DMS53 (cell line): ENCODE data around the gene HOXD1.

Experiments
- DNase-seq: peaks from one replicate; lab custom pipeline; 2025; lab: John Stamatoyannopoulos, UW

The HOXD1 gene

GRCh38 chr2:176165370-176166050 lies 23.0 kb upstream of the HOXD1 start:
- no peak for DNase-seq

GRCh38 chr2:176166272-176166671 lies 22.2 kb upstream of the HOXD1 start:
- no peak for DNase-seq

GRCh38 chr2:176167398-176167797 lies 21.1 kb upstream of the HOXD1 start:
- no peak for DNase-seq

DNA sequence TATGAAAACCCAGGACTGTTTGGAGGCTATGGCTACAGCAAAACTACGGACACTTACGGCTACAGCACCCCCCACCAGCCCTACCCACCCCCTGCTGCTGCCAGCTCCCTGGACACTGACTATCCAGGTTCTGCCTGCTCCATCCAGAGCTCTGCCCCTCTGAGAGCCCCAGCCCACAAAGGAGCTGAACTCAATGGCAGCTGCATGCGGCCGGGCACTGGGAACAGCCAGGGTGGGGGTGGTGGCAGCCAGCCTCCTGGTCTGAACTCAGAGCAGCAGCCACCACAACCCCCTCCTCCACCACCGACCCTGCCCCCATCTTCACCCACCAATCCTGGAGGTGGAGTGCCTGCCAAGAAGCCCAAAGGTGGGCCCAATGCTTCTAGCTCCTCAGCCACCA lies 19.3 kb upstream of the HOXD1 start:
- DNase-seq, result no peak

GRCh38 chr2:176169711-176170110 lies 18.8 kb upstream of the HOXD1 start:
- DNase-seq, result no peak

GRCh38 chr2:176170602-176171305 lies 17.7 kb upstream of the HOXD1 start:
- DNase-seq, result no peak

GRCh38 chr2:176171351-176172006 lies 17.0 kb upstream of the HOXD1 start:
- DNase-seq, result peak; percentile 56

DNA sequence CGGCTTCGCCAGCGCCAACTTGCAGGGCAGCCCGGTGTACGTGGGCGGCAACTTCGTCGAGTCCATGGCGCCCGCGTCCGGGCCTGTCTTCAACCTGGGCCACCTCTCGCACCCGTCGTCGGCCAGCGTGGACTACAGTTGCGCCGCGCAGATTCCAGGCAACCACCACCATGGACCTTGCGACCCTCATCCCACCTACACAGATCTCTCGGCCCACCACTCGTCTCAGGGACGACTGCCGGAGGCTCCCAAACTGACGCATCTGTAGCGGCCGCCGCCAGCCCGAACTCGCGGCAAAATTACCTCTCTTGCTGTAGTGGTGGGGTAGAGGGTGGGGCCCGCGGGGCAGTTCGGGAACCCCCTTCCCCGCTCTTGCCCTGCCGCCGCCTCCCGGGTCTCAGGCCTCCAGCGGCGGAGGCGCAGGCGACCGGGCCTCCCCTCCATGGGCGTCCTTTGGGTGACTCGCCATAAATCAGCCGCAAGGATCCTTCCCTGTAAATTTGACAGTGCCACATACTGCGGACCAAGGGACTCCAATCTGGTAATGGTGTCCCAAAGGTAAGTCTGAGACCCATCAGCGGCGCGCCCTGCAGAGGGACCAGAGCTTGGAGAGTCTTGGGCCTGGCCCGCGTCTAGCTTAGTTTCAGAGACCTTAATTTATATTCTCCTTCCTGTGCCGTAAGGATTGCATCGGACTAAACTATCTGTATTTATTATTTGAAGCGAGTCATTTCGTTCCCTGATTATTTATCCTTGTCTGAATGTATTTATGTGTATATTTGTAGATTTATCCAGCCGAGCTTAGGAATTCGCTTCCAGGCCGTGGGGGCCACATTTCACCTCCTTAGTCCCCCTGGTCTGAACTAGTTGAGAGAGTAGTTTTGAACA lies 16.2 kb upstream of the HOXD1 start:
- DNase-seq, result no peak

DNA sequence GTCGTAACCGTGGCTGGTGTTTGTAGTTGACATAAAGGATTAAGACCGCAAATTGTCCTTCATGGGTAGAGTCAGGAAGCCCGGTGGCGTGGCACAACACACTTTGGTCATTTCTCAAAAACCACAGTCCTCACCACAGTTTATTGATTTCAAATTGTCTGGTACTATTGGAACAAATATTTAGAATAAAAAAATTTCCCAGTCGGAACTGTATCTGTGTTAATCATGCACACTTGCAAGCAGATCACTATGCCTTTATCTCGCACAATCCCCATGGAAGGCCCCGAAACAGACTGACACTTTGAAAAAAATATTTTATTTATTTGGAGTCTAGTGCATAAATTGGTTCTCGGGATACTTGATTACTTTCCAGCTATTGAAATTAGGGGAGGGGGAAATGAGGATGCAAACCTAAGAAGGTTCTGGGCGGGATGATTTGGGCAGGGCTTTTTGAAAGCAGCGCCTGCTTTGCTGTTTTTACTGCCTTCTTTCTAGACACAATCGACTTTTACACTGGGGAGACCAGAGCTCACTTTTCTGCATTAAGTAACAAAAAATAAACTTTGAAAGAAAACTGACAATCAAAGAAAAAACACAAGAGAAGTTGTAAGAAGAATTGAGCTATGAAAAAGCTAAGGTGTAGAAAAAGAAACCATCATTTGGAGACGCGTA lies 15.4 kb upstream of the HOXD1 start:
- no peak for DNase-seq

- DNase-seq, result no peak
These were observed 14.7 kb upstream of the HOXD1 start for GRCh38 chr2:176173567-176174381.

GRCh38 chr2:176174382-176174823 lies 14.1 kb upstream of the HOXD1 start:
- peak; percentile 58 for DNase-seq

GRCh38 chr2:176174824-176175708 lies 13.4 kb upstream of the HOXD1 start:
- DNase-seq, result no peak

DNA sequence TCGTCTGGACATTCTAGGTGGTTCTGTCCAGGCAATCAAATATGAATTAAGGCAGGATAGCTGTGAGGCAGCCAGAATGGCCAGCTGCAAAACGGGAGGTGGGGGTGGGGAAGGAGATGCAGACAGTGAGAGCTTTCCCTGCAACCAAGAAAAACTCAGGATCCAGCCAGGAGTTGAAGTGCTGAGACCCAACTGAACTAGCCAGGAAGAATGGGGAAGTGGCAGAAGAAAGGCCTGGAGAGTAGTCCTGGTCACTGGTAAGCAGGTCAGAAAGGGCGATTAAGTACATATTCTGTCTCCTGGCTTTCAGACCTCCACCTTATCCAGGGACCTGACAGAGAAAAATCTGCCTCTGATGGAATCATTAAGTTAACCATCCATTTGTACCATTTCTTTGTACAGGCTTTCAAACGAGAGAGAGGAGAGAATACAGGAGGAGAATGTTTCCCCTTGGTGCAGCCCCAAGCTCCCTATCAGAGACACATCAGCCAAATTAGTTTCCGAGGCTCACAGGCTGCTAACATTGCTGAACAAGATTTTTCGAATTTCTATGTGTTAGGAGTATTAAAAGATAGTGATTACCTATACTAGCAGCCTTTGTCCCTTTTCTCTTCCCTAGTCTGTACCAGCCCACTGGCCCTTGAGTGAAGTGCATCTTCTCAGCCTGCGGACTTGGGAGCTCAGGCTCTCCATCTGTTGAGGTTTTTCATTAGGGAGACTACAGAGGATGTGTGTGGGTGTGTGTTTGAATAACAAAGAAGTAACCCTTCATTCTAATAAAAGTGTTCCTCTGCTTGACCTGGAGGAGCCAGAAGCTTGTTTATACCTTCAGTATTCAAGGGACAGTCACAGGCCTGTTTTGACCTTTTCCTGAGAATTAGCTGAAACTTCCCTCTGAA lies 12.5 kb upstream of the HOXD1 start:
- DNase-seq, result no peak

DNA sequence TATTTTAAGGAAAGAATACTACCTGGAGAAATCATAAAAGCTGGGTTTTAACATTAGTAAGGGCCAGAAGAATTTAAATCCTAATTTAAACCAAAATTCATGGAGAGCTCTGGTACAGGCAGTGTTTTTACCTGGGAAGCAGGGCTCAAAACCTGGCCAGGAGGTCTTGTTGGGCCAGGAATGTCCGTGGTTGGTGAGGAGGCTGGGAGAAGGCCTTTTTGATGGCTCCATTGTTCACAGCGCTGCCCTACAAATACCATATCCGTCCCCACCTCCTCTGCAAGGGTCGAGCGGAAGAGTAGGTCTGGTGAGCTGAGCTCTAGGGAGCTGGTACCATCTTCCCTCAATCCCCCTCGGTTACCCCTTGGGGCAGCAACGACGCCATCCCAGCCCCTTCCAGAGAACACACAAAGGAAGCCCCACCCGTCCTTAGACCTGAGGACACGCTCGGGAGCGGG lies 10.9 kb upstream of the HOXD1 start:
- no peak for DNase-seq

DNA sequence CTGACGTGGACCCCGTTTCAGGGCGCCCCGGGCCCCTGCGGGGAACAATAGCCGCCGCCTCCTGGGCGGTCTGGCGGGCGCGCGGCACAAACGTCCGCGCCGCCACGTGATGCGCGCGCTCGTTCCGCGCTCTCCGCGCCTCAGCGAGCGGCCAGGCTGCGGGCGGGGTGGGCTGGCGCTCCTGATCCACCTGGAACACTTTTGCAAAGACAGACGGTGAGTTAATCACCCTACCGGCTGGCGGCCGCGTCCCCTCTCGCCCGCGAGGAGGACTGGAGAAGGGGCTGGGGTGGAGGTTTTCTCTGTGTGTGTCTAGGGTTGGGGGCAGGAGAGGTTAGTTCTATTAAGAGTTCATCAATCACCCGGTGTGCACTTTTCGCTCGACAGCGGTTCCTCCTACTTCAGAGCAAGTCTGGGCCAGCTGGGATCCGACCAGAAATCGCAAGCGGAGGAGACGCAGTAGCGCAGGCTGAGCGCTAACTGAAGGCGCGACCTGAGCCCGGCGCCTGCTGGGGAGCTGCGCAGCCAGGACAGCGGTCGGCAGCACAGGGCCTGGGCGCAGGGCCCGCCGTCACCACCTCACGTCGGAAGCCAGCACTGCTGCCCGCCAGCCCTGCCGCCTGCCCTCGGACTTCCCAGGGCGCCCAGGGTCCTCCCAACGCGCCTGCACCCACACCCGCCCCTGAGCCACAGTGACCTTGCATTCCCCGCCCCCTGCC lies 10.3 kb upstream of the HOXD1 start:
- no peak for DNase-seq

GRCh38 chr2:176178757-176179295 lies 9.6 kb upstream of the HOXD1 start:
- DNase-seq, result no peak

DNA sequence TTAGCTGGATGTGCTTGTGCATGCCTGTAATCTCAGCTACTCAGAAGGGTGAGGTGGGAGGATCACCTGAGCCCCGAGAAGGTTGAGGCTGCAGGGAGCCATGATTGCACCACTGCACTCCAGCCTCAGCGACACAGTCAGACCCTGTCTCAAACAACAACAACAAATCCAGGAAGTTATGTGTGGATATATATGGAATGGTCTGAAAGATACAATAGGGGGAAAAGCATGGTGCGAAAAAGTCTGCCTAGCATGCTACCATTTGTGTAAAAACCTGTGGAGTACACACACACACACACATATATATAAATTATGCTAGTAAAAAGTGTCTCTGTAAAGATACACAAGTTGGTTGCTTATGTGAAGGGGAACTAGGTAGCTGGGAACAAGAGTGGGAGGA lies 6.9 kb upstream of the HOXD1 start:
- DNase-seq, result no peak

DNA sequence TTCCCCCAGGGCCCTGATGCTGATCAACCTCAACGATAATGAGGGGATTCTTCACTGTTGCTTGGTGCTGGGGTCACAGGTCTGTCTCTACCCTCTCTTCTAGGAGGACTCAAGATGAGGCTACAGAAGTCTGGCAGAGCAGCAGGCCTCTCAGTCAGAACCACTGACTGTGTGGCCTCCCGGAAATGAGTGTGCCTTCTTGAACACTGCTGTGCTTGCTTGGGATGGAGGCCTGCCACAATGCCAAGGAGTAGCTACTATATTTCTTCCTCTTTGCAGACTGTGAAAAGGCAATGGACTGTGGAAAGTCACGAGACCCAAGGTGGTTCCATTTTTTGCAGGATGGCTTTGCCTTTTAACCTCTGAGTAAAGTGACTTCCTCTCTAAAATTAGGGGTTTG lies 5.8 kb upstream of the HOXD1 start:
- DNase-seq, result no peak
